H1 (cell line): ENCODE results near the gene BORCS8. TPM values are rescaled to one million over a fixed set of nuclear protein-coding genes. Genes with fewer than 3 reads are reported as not detected.

ENCODE experiments used
- NRF1 ChIP-seq: IDR thresholded peaks from 2 replicates; pipeline ENCODE4 v1.6.1; 2011; ENCODE audit warnings: mild to moderate bottlenecking, low read depth, low read length, improper control_type of control experiment
- polyA plus RNA-seq, 7 experiments: library from polyadenylated mRNA; depleted of rRNA in 3 of 7; stranded (reverse) in 5 of 7; unstranded in 2 of 7; fragments of >200 nt in 5 of 7; fragments of 200-250 nt in 2 of 7; gene quantifications; 1 replicate in 5 of 7; 2 replicates in 1 of 7; 4 replicates in 1 of 7; pipeline versions ENCODE4 v1.2.1 to v1.2.3, GENCODE V29; 2011 to 2013; ENCODE audit warnings: missing spikeins in 2 of 7, mixed read lengths in 2 of 7
- total RNA-seq: library from RNA; stranded (reverse); fragmentation: NEBNext Ultra II Directional; extraction: Animal tissue kit (Norgen Biotek cat#: 25700); gene quantifications from 2 replicates; pipeline ENCODE4 v1.2.1, GENCODE V29; 2021

BORCS8 gene
- total and polyA plus RNA-seq, 2 of the 8 experiments (the other 6 are each of a cell fraction or from before 2014, with no cell fraction given): 15.0 to 15.9 TPM

DNA sequence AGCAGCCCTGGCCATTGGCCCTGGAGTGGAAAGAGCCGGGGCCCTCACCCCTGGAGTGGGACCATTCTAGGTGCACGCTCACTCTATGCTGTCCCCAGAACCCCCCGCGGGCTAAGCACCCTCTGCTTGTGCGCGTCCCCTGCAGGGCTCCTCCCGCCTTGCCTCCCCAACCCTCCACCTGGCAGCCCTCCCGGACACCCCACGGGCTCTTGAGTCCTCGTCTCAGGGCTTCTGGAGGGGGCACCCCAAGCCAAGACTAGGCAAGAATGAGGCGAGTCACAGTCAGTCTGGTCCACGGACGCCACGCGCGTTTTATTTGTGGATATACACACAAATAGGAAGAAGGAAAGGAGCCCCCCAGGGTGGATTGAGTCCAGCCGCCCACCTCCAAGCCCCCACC lies 46.7 kb downstream of the BORCS8 start (continued):
- TF ChIP-seq NRF1: no peak
